Measurements from ENCODE around the gene SP5. TPM values are rescaled to one million over a fixed set of nuclear protein-coding genes. Genes with fewer than 3 reads are reported as not detected.

SP5 gene
- total RNA-seq, 1 donor from 2014 or later, result 1.8 TPM

DNA sequence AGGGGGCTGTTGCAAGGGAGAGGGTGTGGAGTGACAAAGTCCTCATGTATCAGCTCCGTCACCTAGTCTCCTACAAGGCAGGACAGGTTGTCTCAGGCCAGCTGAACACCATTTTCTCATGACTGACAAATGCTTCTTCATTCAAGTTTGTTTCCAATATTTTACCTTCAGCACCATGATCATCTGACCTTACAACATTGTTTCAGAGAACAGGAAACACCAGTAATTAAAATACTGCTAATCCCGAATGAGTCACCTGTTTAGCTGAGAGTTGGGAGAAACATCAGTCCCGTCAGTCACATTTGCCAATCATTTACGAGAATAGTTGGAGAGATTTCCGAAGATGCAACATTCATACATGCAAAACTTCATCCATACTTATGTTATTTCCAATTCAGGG, 25.7 kb upstream of the SP5 start:
- Mint-ChIP-seq H3K27me3 (ENCODE audit: unreplicated experiment) (peaks cover 2% of the 10 kb centered on the region), H3K4me1 (ENCODE audit: low read depth, unreplicated experiment) (peaks cover 12% of the 10 kb centered on the region), H3K27ac (ENCODE audit: unreplicated experiment) (no peak overlapping the region), H3K9me3 (ENCODE audit: unreplicated experiment) (peaks cover 5% of the 10 kb centered on the region), H3K4me3 (ENCODE audit: unreplicated experiment) (no peak overlapping the region), H3K36me3 (ENCODE audit: unreplicated experiment) (no peaks in the 10 kb centered on the region)
- TF ChIP-seq, protein P1, sequence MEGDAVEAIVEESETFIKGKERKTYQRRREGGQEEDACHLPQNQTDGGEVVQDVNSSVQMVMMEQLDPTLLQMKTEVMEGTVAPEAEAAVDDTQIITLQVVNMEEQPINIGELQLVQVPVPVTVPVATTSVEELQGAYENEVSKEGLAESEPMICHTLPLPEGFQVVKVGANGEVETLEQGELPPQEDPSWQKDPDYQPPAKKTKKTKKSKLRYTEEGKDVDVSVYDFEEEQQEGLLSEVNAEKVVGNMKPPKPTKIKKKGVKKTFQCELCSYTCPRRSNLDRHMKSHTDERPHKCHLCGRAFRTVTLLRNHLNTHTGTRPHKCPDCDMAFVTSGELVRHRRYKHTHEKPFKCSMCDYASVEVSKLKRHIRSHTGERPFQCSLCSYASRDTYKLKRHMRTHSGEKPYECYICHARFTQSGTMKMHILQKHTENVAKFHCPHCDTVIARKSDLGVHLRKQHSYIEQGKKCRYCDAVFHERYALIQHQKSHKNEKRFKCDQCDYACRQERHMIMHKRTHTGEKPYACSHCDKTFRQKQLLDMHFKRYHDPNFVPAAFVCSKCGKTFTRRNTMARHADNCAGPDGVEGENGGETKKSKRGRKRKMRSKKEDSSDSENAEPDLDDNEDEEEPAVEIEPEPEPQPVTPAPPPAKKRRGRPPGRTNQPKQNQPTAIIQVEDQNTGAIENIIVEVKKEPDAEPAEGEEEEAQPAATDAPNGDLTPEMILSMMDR (IDR thresholded peaks at IDR 0.05; ENCODE audit: partially characterized antibody, unreplicated experiment), result no peak
- DNase-seq, result no peak

DNA sequence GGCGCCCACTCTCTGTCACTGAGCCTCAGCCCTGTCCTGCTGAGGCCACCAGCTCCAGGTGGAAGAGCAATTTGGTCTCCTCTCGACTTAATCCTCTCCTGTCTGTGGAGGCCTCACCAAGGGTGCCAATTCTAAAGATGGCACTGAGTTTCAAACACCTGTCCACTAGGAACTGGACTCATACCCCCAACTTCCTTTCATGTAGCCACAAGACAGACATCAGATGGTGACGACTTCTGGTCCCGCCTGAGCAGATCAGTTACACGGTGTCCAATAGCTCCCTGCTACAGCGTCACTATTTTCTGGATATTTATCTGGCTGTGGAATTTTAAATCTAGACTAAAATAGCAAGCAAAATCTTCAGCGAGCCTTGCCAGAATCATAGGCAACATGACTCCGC, 24.5 kb upstream of the SP5 start:
- Mint-ChIP-seq H3K4me3 (ENCODE audit: unreplicated experiment) (no peak overlapping the region), H3K9me3 (ENCODE audit: unreplicated experiment) (peaks cover 3% of the 10 kb centered on the region), H3K27ac (ENCODE audit: unreplicated experiment) (no peak overlapping the region), H3K27me3 (ENCODE audit: unreplicated experiment) (peaks cover 2% of the 10 kb centered on the region), H3K36me3 (ENCODE audit: unreplicated experiment) (no peaks in the 10 kb centered on the region), H3K4me1 (ENCODE audit: low read depth, unreplicated experiment) (peaks cover 7% of the 10 kb centered on the region)
- TF ChIP-seq, protein P1 (IDR thresholded peaks at IDR 0.05; ENCODE audit: partially characterized antibody, unreplicated experiment), result no peak
- DNase-seq, result no peak

DNA sequence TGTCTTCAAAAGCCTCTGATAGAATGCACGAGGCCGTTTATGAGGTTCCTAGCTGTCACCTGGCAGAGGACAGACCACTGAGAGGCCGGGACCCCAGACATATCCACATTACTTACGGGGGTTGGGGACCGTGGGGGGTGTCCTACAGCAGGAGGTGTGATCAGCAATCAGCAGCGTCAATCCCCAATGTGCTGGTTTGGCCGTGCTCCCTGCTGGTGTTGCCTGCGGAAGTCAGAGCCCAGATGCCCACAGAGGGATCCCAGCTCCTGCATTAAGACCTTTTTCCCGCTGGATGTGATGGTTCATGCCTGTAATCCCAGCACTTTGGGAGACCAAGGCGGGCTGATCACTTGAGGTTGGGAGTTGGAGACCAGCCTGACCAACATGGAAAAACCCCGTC, 20.8 kb upstream of the SP5 start:
- Mint-ChIP-seq H3K4me3 (ENCODE audit: unreplicated experiment) (no peak overlapping the region), H3K27me3 (ENCODE audit: unreplicated experiment) (peaks cover 2% of the 10 kb centered on the region), H3K27ac (ENCODE audit: unreplicated experiment) (no peak overlapping the region), H3K4me1 (ENCODE audit: low read depth, unreplicated experiment) (peaks cover 5% of the 10 kb centered on the region), H3K9me3 (ENCODE audit: unreplicated experiment) (peaks cover 2% of the 10 kb centered on the region), H3K36me3 (ENCODE audit: unreplicated experiment) (no peaks in the 10 kb centered on the region)
- DNase-seq, result no peak
- TF ChIP-seq, protein P1 (IDR thresholded peaks at IDR 0.05; ENCODE audit: partially characterized antibody, unreplicated experiment), result no peak

DNA sequence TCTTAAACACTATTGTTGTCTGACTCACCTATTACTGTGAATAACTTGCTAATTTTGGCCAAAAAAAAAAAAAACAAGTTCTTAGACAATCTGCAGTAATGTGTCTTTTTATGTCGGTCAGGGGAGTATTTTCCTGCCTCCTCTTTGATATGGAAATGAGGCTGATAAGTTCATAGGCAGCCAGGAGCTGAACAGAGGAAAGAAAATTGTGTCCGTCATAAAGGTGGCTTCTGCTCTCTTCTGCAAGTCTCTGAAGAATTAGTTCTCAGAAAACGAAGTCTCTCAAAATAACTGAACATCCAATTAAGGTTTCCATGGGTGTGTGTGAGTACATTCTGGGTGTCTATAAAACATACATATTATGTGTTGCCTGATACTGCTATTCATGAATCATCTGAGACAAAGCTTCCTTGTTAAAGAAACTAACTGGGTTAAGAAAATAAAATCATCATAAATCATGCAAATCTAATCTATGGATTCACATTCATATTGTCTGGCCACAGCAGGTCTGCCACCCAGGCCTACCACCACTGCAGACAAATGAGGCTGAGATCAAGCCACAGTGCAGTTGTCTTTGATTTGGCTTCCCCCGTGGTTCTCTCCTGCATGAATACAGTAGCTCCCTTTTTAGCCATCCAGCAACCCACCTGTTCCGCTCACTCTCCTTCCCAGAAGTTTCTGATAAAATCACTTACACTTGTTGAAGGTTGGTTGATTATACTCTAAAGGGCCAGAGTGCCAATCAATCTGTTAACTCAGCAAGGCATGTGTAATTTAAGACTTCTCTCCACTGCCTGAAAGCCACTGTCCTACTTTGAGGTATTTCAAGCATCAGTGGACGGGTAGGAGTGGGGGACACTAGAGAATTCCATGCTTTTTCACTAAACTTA, 19.4 kb upstream of the SP5 start:
- DNase-seq, result no peak
- Mint-ChIP-seq H3K27me3 (ENCODE audit: unreplicated experiment) (peaks cover 2% of the 10 kb centered on the region), H3K4me3 (ENCODE audit: unreplicated experiment) (no peak overlapping the region)

DNA sequence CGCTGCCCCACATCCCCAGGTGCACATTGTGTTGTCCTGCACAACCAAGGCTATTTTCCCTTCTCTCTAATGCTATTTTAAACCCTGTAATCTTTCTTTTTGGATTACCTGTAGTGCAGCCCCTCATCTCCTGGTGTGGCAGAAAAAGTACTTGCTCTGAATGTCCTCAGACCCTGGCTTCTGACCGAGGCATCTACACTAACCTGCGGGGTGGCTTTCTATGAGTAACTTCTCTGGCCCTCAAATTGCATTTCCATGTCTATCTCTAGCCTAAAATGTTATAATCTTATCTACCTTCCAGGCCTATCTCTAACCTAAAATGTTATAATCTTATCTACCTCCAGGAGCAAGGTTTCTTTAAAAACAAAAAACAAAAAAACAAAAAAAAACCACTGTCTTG, 18.2 kb upstream of the SP5 start:
- H3K9me3 Mint-ChIP-seq (ENCODE audit: unreplicated experiment), result no peaks in the 10 kb centered on the region
- peaks cover 2% of the 10 kb centered on the region for H3K4me1 Mint-ChIP-seq (ENCODE audit: low read depth, unreplicated experiment)
- no peak overlapping the region for H3K4me3 Mint-ChIP-seq (ENCODE audit: unreplicated experiment)
- no peaks in the 10 kb centered on the region for H3K27me3 Mint-ChIP-seq (ENCODE audit: unreplicated experiment)
- H3K27ac Mint-ChIP-seq (ENCODE audit: unreplicated experiment), result no peak overlapping the region
- no peaks in the 10 kb centered on the region for H3K36me3 Mint-ChIP-seq (ENCODE audit: unreplicated experiment)
- TF ChIP-seq, protein P1 (IDR thresholded peaks at IDR 0.05; ENCODE audit: partially characterized antibody, unreplicated experiment), result no peak
- DNase-seq, result no peak

More for the DNA sequence above, 19.4 kb upstream of the SP5 start:
- TF ChIP-seq, protein P1 (IDR thresholded peaks at IDR 0.05; ENCODE audit: partially characterized antibody, unreplicated experiment), result no peak
- H3K4me1 Mint-ChIP-seq (ENCODE audit: low read depth, unreplicated experiment), result peaks cover 5% of the 10 kb centered on the region
- no peaks in the 10 kb centered on the region for H3K36me3 Mint-ChIP-seq (ENCODE audit: unreplicated experiment)
- H3K27ac Mint-ChIP-seq (ENCODE audit: unreplicated experiment), result no peak overlapping the region
- peaks cover 2% of the 10 kb centered on the region for H3K9me3 Mint-ChIP-seq (ENCODE audit: unreplicated experiment)
